HepG2 (cell line): ENCODE measurements around the gene YPEL3. TPM values are rescaled to one million over a fixed set of nuclear protein-coding genes. Genes with fewer than 3 reads are reported as not detected.

Experiments
- ETV5 ChIP-seq: IDR thresholded peaks from 2 replicates; pipeline ENCODE4 v1.6.1; 2018; ENCODE audit warnings: missing biosample characterization, missing genetic modification reagents, inconsistent platforms, borderline replicate concordance
- HDAC2 ChIP-seq: sonication (generic); formaldehyde crosslinking; IDR thresholded peaks from 2 replicates; pipeline ENCODE4 v1.4.0; 2020; ENCODE audit warnings: missing genetic modification reagents
- KDM2A ChIP-seq: sonication (generic); formaldehyde crosslinking; IDR thresholded peaks from 2 replicates; pipeline ENCODE4 v1.4.0; 2020; ENCODE audit warnings: low read depth, missing genetic modification reagents, borderline replicate concordance
- MXD3 ChIP-seq: IDR thresholded peaks from 2 replicates; pipeline ENCODE4 v1.6.1; 2016; ENCODE audit warnings: mild to moderate bottlenecking, missing biosample characterization, missing genetic modification reagents
- RBM22 ChIP-seq: fragments of 200-400 bp; formaldehyde crosslinking; optimal IDR thresholded peaks from 2 replicates; pipeline ENCODE3; 2017; ENCODE audit warnings: mild to moderate bottlenecking, low read length, moderate library complexity
- SAFB2 ChIP-seq: sonication (generic); formaldehyde crosslinking; IDR thresholded peaks from 2 replicates; pipeline ENCODE4 v1.5.1; 2020; ENCODE audit warnings: missing genetic modification reagents, low read depth, mild to moderate bottlenecking, borderline replicate concordance
- SALL1 ChIP-seq: sonication (generic); formaldehyde crosslinking; IDR thresholded peaks from 2 replicates; pipeline ENCODE4 v1.8.0; 2022; ENCODE audit warnings: mild to moderate bottlenecking, missing genetic modification reagents
- SIN3A ChIP-seq: IDR thresholded peaks from 2 replicates; pipeline ENCODE4 v1.6.1; 2011; ENCODE audit warnings: low read depth, mild to moderate bottlenecking, control low read depth, low read length, borderline replicate concordance
- SMC3 ChIP-seq: IDR thresholded peaks from 2 replicates; pipeline ENCODE4 v1.6.1; 2011; ENCODE audit warnings: low read length, improper control_type of control experiment
- WIZ ChIP-seq: sonication (generic); formaldehyde crosslinking; IDR thresholded peaks from 2 replicates; pipeline ENCODE4 v1.5.1; 2020; ENCODE audit warnings: mild to moderate bottlenecking, missing genetic modification reagents
- ZBTB33 ChIP-seq: sonication (generic); formaldehyde crosslinking; IDR thresholded peaks from 2 replicates; pipeline ENCODE4 v1.4.0; 2020; ENCODE audit warnings: missing genetic modification reagents
- ZMAT5 ChIP-seq: sonication (generic); formaldehyde crosslinking; IDR thresholded peaks from 2 replicates; pipeline ENCODE4 v1.5.0; 2020; ENCODE audit warnings: mild to moderate bottlenecking, low read depth, missing genetic modification reagents, borderline replicate concordance
- ZNF230 ChIP-seq: sonication (generic); formaldehyde crosslinking; IDR thresholded peaks from 2 replicates; pipeline ENCODE4 v1.4.0; 2020; ENCODE audit warnings: mild to moderate bottlenecking, missing genetic modification reagents
- ZNF430 ChIP-seq: sonication (generic); formaldehyde crosslinking; IDR thresholded peaks from 2 replicates; pipeline ENCODE4 v1.9.0; 2021; ENCODE audit warnings: mild to moderate bottlenecking, missing genetic modification reagents
- ZNF468 ChIP-seq: sonication (generic); formaldehyde crosslinking; IDR thresholded peaks from 2 replicates; pipeline ENCODE4 v1.8.0; 2022; ENCODE audit warnings: mild to moderate bottlenecking, moderate library complexity, missing genetic modification reagents
- ZNF501 ChIP-seq: sonication (generic); formaldehyde crosslinking; IDR thresholded peaks from 2 replicates; pipeline ENCODE4 v1.5.1; 2020; ENCODE audit warnings: mild to moderate bottlenecking, moderate library complexity, missing genetic modification reagents
- ZNF549 ChIP-seq: sonication (generic); formaldehyde crosslinking; IDR thresholded peaks from 2 replicates; pipeline ENCODE4 v1.5.0; 2020; ENCODE audit warnings: missing genetic modification reagents
- ZNF552 ChIP-seq: sonication (generic); formaldehyde crosslinking; IDR thresholded peaks from 2 replicates; pipeline ENCODE4 v1.9.0; 2022; ENCODE audit warnings: missing genetic modification reagents, mild to moderate bottlenecking, borderline replicate concordance
- ZNF678 ChIP-seq: sonication (generic); formaldehyde crosslinking; IDR thresholded peaks from 2 replicates; pipeline ENCODE4 v1.4.0; 2020; ENCODE audit warnings: mild to moderate bottlenecking, missing genetic modification reagents
- ZNF784 ChIP-seq: sonication (generic); formaldehyde crosslinking; IDR thresholded peaks from 2 replicates; pipeline ENCODE4 v1.5.1; 2020; ENCODE audit warnings: missing genetic modification reagents, mild to moderate bottlenecking, borderline replicate concordance
- ZNF841 ChIP-seq: sonication (generic); formaldehyde crosslinking; IDR thresholded peaks from 2 replicates; pipeline ENCODE4 v1.8.1; 2023; ENCODE audit warnings: missing genetic modification reagents, borderline replicate concordance
- ZNF891 ChIP-seq: sonication (generic); formaldehyde crosslinking; IDR thresholded peaks from 2 replicates; pipeline ENCODE4 v1.5.0; 2020; ENCODE audit warnings: mild to moderate bottlenecking, missing genetic modification reagents
- ZSCAN21 ChIP-seq: sonication (generic); formaldehyde crosslinking; IDR thresholded peaks from 2 replicates; pipeline ENCODE4 v1.8.0; 2022; ENCODE audit warnings: mild to moderate bottlenecking, missing genetic modification reagents, moderate library complexity, borderline replicate concordance
- ZSCAN25 ChIP-seq: sonication (generic); formaldehyde crosslinking; IDR thresholded peaks from 2 replicates; pipeline ENCODE4 v1.8.0; 2022; ENCODE audit warnings: mild to moderate bottlenecking, missing genetic modification reagents
- polyA plus RNA-seq, 8 experiments: library from polyadenylated mRNA; depleted of rRNA in 3 of 8; stranded (reverse) in 7 of 8; unstranded in 1 of 8; fragments of >200 nt; fragmentation: Illumina TruSeq in 4 of 8; extraction: Trizol in 4 of 8; gene quantifications; 2 replicates each; pipeline versions ENCODE4 v1.2.1 to v1.2.3, GENCODE V29; 2011 to 2016; ENCODE audit warnings: low read depth in 4 of 8, missing spikeins in 1 of 8, mixed read lengths in 1 of 8; ENCODE audit not compliant: insufficient read depth in 1 of 8
- total RNA-seq, 5 experiments: library from RNA; depleted of rRNA; stranded (reverse); fragments of >200 nt; fragmentation: Illumina TruSeq; extraction: Trizol; gene quantifications; 2 replicates each; pipeline ENCODE4 v1.2.3, GENCODE V29; 2016; ENCODE audit warnings: low read depth in 1 of 5

YPEL3 gene
- total and polyA plus RNA-seq, 2 of the 13 experiments (the other 11 are each of a cell fraction or from before 2014, with no cell fraction given), result 5.4 to 47.0 TPM

GRCh38 chr16:30068750-30069610, 27.0 kb downstream of the YPEL3 start (continued):
- TF ChIP-seq ZNF501 (CRISPR knock-in tag) (no peak), ZNF430 (CRISPR knock-in tag) (0 out of 2 replicates have a peak, but pooled peaks have one; percentile 55), RBM22 (peak; percentile 26), SALL1 (peak; percentile 41), ZNF230 (CRISPR knock-in tag) (no peak), ZNF678 (no peak), ZNF784 (CRISPR knock-in tag) (0 out of 2 replicates have a peak, but pooled peaks have one; percentile 4), KDM2A (CRISPR knock-in tag) (peak; percentile 32; the same call in 1 of the 2 replicates), ZNF552 (CRISPR knock-in tag) (no peak), ZSCAN21 (CRISPR knock-in tag) (0 out of 2 replicates have a peak, but pooled peaks have one; percentile 29), SAFB2 (CRISPR knock-in tag) (no peak), HDAC2 (CRISPR knock-in tag) (peak; percentile 18; the same call in 1 of the 2 replicates), ZBTB33 (peak; percentile 87), ZNF549 (CRISPR knock-in tag) (no peak), ZNF891 (CRISPR knock-in tag) (0 out of 2 replicates have a peak, but pooled peaks have one; percentile 27), ZSCAN25 (CRISPR knock-in tag) (0 out of 2 replicates have a peak, but pooled peaks have one; percentile 34), ETV5 (CRISPR knock-in tag) (peak; percentile 15; the same call in 1 of the 2 replicates), SIN3A (0 out of 2 replicates have a peak, but pooled peaks have one; percentile 17), WIZ (0 out of 2 replicates have a peak, but pooled peaks have one; percentile 41), ZMAT5 (CRISPR knock-in tag) (peak; percentile 91; the same call in 1 of the 2 replicates), SMC3 (peak; percentile 50; the same call in 1 of the 2 replicates), ZNF468 (CRISPR knock-in tag) (0 out of 2 replicates have a peak, but pooled peaks have one; percentile 29), MXD3 (CRISPR knock-in tag) (0 out of 2 replicates have a peak, but pooled peaks have one; percentile 9), ZNF841 (no peak)
